K562 (cell line): ENCODE results near the gene SVBP. TPM values are rescaled to one million over a fixed set of nuclear protein-coding genes. Genes with fewer than 3 reads are reported as not detected.

Experiments used
- BCOR ChIP-seq: fragments of 450-650 bp; IDR thresholded peaks from 2 replicates; pipeline ENCODE4 v1.6.1; 2016
- C11orf30 ChIP-seq: fragments of 450-650 bp; IDR thresholded peaks from 2 replicates; pipeline ENCODE4 v1.6.1; 2016; ENCODE audit warnings: low read depth, mild to moderate bottlenecking
- CBX3 ChIP-seq, 2 experiments: IDR thresholded peaks; 1 replicate in 1 of 2; 2 replicates in 1 of 2; pipeline ENCODE4 v1.6.1; 2012; ENCODE audit warnings: inconsistent platforms in 2 of 2, low read length in 2 of 2, borderline replicate concordance in 1 of 2, control low read depth in 1 of 2
- CREB3L1 ChIP-seq: fragments of 450-650 bp; IDR thresholded peaks from 2 replicates; pipeline ENCODE4 v1.6.1; 2014; ENCODE audit warnings: low read depth, mild to moderate bottlenecking, moderate library complexity, borderline replicate concordance
- FOXP1 ChIP-seq: sonication (generic); formaldehyde crosslinking; IDR thresholded peaks from 2 replicates; pipeline ENCODE4 v1.8.0; 2022; ENCODE audit warnings: mild to moderate bottlenecking, missing genetic modification reagents
- GTF2A2 ChIP-seq: IDR thresholded peaks from 2 replicates; pipeline ENCODE4 v1.6.1; 2016; ENCODE audit warnings: mild to moderate bottlenecking, missing genetic modification characterization, missing compliant biosample characterization
- KHSRP ChIP-seq: fragments of 450-650 bp; IDR thresholded peaks from 2 replicates; pipeline ENCODE4 v1.6.1; 2017
- MTA1 ChIP-seq: fragments of 450-650 bp; IDR thresholded peaks from 2 replicates; pipeline ENCODE4 v1.6.1; 2017; ENCODE audit warnings: borderline replicate concordance
- MTA2 ChIP-seq: fragments of 450-650 bp; IDR thresholded peaks from 2 replicates; pipeline ENCODE4 v1.6.1; 2016; ENCODE audit warnings: low read depth
- MXI1 ChIP-seq: IDR thresholded peaks from 2 replicates; pipeline ENCODE4 v1.6.1; 2011; ENCODE audit warnings: low read depth, mild to moderate bottlenecking, improper control_type of control experiment, low read length
- RBM39 ChIP-seq: fragments of 200-400 bp; formaldehyde crosslinking; optimal IDR thresholded peaks from 2 replicates; pipeline ENCODE3; 2018; ENCODE audit warnings: low read depth, low read length
- ZNF124 ChIP-seq: sonication (generic); formaldehyde crosslinking; IDR thresholded peaks from 2 replicates; pipeline ENCODE4 v1.8.1; 2022; ENCODE audit warnings: missing genetic modification reagents
- polyA plus RNA-seq, 8 experiments: library from polyadenylated mRNA; depleted of rRNA in 4 of 8; stranded (reverse) in 5 of 8; unstranded in 3 of 8; fragments of >200 nt; fragmentation: Nextera tagmentation in 2 of 8; fragmentation: Illumina TruSeq in 1 of 8; extraction: Ambion mirVana in 2 of 8; extraction: Trizol in 1 of 8; gene quantifications; 2 replicates each; pipeline versions ENCODE4 v1.2.1 to v1.2.3, GENCODE V29; 2011 to 2014; ENCODE audit warnings: inconsistent platforms in 1 of 8, missing spikeins in 1 of 8
- total RNA-seq, 7 experiments: library from RNA; depleted of rRNA in 6 of 7; stranded (reverse); fragments of >200 nt in 6 of 7; fragmentation: Illumina TruSeq in 2 of 7; extraction: Trizol in 2 of 7; gene quantifications; 2 replicates each; pipeline versions ENCODE4 v1.2.1 to v1.2.3, GENCODE V29; 2011 to 2021; ENCODE audit warnings: low replicate concordance in 1 of 7
- TF ChIP-seq, protein P1 (sequence below): sonication (generic); formaldehyde crosslinking; IDR thresholded peaks from 2 replicates; pipeline ENCODE4 v1.8.1; 2023; ENCODE audit warnings: mild to moderate bottlenecking, missing genetic modification reagents
- TF ChIP-seq, protein P2 (sequence below): fragments of 450-650 bp; conservative IDR thresholded peaks from 2 replicates; pipeline ENCODE4 v1.6.1; 2016; ENCODE audit warnings: missing genetic modification characterization, low read depth, mild to moderate bottlenecking, missing compliant biosample characterization, moderate library complexity
- TF ChIP-seq, protein P3 (sequence below), 2 experiments: fragments of 150-350 bp in 1 of 2; IDR thresholded peaks; 2 replicates each; pipeline ENCODE4 v1.6.1; 2012 to 2016; ENCODE audit warnings: low read depth in 2 of 2, low read length in 2 of 2, mild to moderate bottlenecking in 1 of 2, moderate library complexity in 1 of 2
- TF ChIP-seq, protein P4 (sequence below), 2 experiments: IDR thresholded peaks; 2 replicates each; pipeline ENCODE4 v1.6.1; 2012; ENCODE audit warnings: improper control_type of control experiment in 2 of 2, low read depth in 2 of 2, low read length in 2 of 2, borderline replicate concordance in 1 of 2

Gene SVBP
- total and polyA plus RNA-seq, 9 of the 15 experiments (the other 6 are each of a cell fraction or from before 2014, with no cell fraction given), result 31.7 to 49.7 (median 40.0) TPM

DNA sequence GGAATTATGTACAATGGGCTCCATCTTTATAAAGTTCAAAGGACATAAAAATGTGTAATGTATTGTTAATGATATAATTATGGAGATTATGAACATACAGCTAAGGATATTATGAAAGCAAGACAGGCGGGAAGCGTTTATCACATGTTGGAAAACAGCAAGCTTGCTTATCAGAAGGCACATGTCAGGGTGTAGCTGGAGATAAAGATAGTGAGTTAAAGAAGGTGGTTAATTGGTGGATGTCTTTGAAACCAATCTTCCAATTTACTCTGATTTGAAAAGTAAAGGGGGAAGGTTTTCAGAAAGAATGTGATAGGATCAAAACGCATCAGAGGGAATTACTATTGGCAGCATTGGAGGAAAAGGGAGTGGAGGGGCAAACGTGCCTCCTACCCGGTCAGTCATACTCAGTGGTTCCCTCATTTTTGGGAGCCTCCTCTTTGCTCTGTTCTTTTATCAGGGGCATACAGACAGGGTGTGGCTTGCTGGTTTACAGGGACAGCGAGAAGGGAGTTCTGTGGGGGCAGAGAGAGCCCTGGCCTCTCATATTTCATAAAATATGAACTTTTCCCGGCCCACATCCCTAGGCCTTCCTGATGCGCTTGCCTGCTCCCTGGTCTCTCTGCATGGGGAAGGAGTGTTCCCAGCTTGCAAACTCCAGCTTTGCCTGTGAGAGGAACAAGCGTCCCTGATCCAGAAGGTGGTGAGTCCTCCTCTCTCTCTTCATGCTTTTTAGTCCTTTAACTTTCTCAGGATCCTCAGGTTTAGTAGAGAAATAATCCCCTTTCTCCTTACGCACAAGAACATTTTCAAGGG lies 8.0 kb upstream of the SVBP start (continued):
- TF ChIP-seq, protein P1, sequence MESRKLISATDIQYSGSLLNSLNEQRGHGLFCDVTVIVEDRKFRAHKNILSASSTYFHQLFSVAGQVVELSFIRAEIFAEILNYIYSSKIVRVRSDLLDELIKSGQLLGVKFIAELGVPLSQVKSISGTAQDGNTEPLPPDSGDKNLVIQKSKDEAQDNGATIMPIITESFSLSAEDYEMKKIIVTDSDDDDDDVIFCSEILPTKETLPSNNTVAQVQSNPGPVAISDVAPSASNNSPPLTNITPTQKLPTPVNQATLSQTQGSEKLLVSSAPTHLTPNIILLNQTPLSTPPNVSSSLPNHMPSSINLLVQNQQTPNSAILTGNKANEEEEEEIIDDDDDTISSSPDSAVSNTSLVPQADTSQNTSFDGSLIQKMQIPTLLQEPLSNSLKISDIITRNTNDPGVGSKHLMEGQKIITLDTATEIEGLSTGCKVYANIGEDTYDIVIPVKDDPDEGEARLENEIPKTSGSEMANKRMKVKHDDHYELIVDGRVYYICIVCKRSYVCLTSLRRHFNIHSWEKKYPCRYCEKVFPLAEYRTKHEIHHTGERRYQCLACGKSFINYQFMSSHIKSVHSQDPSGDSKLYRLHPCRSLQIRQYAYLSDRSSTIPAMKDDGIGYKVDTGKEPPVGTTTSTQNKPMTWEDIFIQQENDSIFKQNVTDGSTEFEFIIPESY (CRISPR knock-in tag), result peak; percentile 61; the same call in 1 of the 2 replicates
- TF ChIP-seq KHSRP (peak; percentile 88), GTF2A2 (tag) (no peak), MXI1 (peak; percentile 71; the same call in 1 of the 2 replicates), CREB3L1 (peak; percentile 46; the same call in 1 of the 2 replicates), ZNF124 (CRISPR knock-in tag) (no peak), FOXP1 (no peak), C11orf30 (peak; percentile 81), MTA1 (peak; percentile 90), MTA2 (peak; percentile 97), CBX3 (IDR thresholded peaks at IDR 0.05; ENCODE audit: borderline replicate concordance in 1 of 2, low read length in 2 of 2) (0 out of 3 replicates have a peak, but pooled peaks of 1 of the 2 experiments have one; percentile 43), RBM39 (no peak), BCOR (peak; percentile 94)
- TF ChIP-seq, protein P2, sequence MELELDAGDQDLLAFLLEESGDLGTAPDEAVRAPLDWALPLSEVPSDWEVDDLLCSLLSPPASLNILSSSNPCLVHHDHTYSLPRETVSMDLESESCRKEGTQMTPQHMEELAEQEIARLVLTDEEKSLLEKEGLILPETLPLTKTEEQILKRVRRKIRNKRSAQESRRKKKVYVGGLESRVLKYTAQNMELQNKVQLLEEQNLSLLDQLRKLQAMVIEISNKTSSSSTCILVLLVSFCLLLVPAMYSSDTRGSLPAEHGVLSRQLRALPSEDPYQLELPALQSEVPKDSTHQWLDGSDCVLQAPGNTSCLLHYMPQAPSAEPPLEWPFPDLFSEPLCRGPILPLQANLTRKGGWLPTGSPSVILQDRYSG (tag), result 0 out of 2 replicates have a peak, but pooled peaks have one; percentile 57
- TF ChIP-seq, protein P3, sequence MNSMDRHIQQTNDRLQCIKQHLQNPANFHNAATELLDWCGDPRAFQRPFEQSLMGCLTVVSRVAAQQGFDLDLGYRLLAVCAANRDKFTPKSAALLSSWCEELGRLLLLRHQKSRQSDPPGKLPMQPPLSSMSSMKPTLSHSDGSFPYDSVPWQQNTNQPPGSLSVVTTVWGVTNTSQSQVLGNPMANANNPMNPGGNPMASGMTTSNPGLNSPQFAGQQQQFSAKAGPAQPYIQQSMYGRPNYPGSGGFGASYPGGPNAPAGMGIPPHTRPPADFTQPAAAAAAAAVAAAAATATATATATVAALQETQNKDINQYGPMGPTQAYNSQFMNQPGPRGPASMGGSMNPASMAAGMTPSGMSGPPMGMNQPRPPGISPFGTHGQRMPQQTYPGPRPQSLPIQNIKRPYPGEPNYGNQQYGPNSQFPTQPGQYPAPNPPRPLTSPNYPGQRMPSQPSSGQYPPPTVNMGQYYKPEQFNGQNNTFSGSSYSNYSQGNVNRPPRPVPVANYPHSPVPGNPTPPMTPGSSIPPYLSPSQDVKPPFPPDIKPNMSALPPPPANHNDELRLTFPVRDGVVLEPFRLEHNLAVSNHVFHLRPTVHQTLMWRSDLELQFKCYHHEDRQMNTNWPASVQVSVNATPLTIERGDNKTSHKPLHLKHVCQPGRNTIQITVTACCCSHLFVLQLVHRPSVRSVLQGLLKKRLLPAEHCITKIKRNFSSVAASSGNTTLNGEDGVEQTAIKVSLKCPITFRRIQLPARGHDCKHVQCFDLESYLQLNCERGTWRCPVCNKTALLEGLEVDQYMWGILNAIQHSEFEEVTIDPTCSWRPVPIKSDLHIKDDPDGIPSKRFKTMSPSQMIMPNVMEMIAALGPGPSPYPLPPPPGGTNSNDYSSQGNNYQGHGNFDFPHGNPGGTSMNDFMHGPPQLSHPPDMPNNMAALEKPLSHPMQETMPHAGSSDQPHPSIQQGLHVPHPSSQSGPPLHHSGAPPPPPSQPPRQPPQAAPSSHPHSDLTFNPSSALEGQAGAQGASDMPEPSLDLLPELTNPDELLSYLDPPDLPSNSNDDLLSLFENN (IDR thresholded peaks at IDR 0.05; ENCODE audit: low read depth in 2 of 2, low read length in 2 of 2), result peak in 1 of 2 experiments; percentile 90; a peak in 2 of 4 replicates
- TF ChIP-seq, protein P4, sequence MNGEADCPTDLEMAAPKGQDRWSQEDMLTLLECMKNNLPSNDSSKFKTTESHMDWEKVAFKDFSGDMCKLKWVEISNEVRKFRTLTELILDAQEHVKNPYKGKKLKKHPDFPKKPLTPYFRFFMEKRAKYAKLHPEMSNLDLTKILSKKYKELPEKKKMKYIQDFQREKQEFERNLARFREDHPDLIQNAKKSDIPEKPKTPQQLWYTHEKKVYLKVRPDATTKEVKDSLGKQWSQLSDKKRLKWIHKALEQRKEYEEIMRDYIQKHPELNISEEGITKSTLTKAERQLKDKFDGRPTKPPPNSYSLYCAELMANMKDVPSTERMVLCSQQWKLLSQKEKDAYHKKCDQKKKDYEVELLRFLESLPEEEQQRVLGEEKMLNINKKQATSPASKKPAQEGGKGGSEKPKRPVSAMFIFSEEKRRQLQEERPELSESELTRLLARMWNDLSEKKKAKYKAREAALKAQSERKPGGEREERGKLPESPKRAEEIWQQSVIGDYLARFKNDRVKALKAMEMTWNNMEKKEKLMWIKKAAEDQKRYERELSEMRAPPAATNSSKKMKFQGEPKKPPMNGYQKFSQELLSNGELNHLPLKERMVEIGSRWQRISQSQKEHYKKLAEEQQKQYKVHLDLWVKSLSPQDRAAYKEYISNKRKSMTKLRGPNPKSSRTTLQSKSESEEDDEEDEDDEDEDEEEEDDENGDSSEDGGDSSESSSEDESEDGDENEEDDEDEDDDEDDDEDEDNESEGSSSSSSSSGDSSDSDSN (IDR thresholded peaks at IDR 0.05; ENCODE audit: borderline replicate concordance in 1 of 2, low read depth in 2 of 2, low read length in 2 of 2), result no peak
